T-helper 2 cell treated with Interferon-gamma antibody and Interleukin-4, amounts not matched to agents 100 ng/mL and 5 ng/mL, for 36 hours (primary cell): Measurements from ENCODE around the gene CUEDC1. TPM values are rescaled to one million over a fixed set of nuclear protein-coding genes. Genes with fewer than 3 reads are reported as not detected.

Source experiments
- intact Hi-C: fragments of 100-400 bp; cut with micrococcal nuclease; formaldehyde crosslinking; loops from one replicate; pipeline ENCODE4 v1.15.1; 2023
- total RNA-seq: library from RNA; stranded (reverse); gene quantifications from 2 replicates; pipeline ENCODE4 v1.2.3, GENCODE V29; 2022

Gene CUEDC1
- total RNA-seq, 1 donor from 2014 or later = 0.25 TPM

- intact Hi-C loops = no loop called here
Observed at GRCh38 chr17:57916925-57917858, 38.0 kb downstream of the CUEDC1 start.

GRCh38 chr17:57915985-57916757 is 39.0 kb downstream of the CUEDC1 start:
- intact Hi-C loops = no loop called here

GRCh38 chr17:57915544-57915943 is 39.7 kb downstream of the CUEDC1 start:
- intact Hi-C loops = no loop called here

- intact Hi-C loops = no loop called here
Observed at GRCh38 chr17:57914273-57915142, 40.7 kb downstream of the CUEDC1 start.

GRCh38 chr17:57913575-57914272 is 41.5 kb downstream of the CUEDC1 start:
- intact Hi-C loops = no loop called here

GRCh38 chr17:57911834-57912673 is 43.2 kb downstream of the CUEDC1 start:
- intact Hi-C loops = no loop called here

GRCh38 chr17:57910462-57911420 is 44.5 kb downstream of the CUEDC1 start:
- intact Hi-C loops = no loop called here

GRCh38 chr17:57909551-57909950 is 45.7 kb downstream of the CUEDC1 start:
- intact Hi-C loops = no loop called here

GRCh38 chr17:57908278-57908677 is 46.9 kb downstream of the CUEDC1 start:
- intact Hi-C loops = no loop called here

GRCh38 chr17:57906910-57907309 is 48.3 kb downstream of the CUEDC1 start:
- intact Hi-C loops = no loop called here

GRCh38 chr17:57905875-57906455 is 49.2 kb downstream of the CUEDC1 start:
- intact Hi-C loops = no loop called here

- intact Hi-C loops = no loop called here
Observed at GRCh38 chr17:57903961-57904360, 51.3 kb downstream of the CUEDC1 start.

- intact Hi-C loops = no loop called here
Observed at GRCh38 chr17:57902800-57903759, 52.1 kb downstream of the CUEDC1 start.

GRCh38 chr17:57902117-57902799 is 53.0 kb downstream of the CUEDC1 start:
- intact Hi-C loops = no loop called here

- intact Hi-C loops = no loop called here
Observed at GRCh38 chr17:57900991-57901743, 54.0 kb downstream of the CUEDC1 start.

- intact Hi-C loops = no loop called here
Observed at GRCh38 chr17:57899822-57900221, 55.4 kb downstream of the CUEDC1 start.
